SK-N-SH (cell line): ENCODE data around the gene SHROOM3.

Experiments used
- CTCF ChIP-seq: fragments of 200-600 bp; sonication (generic); IDR thresholded peaks from 2 replicates; pipeline ENCODE4 v1.6.1; 2017; ENCODE audit warnings: antibody characterized with exemption, mild to moderate bottlenecking, moderate library complexity
- ELF1 ChIP-seq: IDR thresholded peaks from 2 replicates; pipeline ENCODE4 v1.4.0; 2012
- EZH2phosphoT487 ChIP-seq: fragments of 200-600 bp; sonication (generic); IDR thresholded peaks from 2 replicates; pipeline ENCODE4 v1.6.1; 2017; ENCODE audit warnings: low read depth, mixed run types, mild to moderate bottlenecking, antibody characterized with exemption, moderate library complexity, borderline replicate concordance
- FOXM1 ChIP-seq: IDR thresholded peaks from 2 replicates; pipeline ENCODE4 v1.4.0; 2012; ENCODE audit warnings: low read depth, mild to moderate bottlenecking
- GATA2 ChIP-seq: sonication (generic); formaldehyde crosslinking; IDR thresholded peaks from 2 replicates; pipeline ENCODE4 v1.5.0; 2020; ENCODE audit warnings: mild to moderate bottlenecking, missing genetic modification reagents
- NFIC ChIP-seq: IDR thresholded peaks from 2 replicates; pipeline ENCODE4 v1.4.0; 2012; ENCODE audit warnings: borderline replicate concordance
- RAD21 ChIP-seq: IDR thresholded peaks from 2 replicates; pipeline ENCODE4 v1.6.1; 2012; ENCODE audit warnings: mild to moderate bottlenecking, low read length
- RFX5 ChIP-seq: IDR thresholded peaks from 2 replicates; pipeline ENCODE4 v1.6.1; 2012; ENCODE audit warnings: mild to moderate bottlenecking, improper control_type of control experiment, low read length
- SMC3 ChIP-seq: IDR thresholded peaks from 2 replicates; pipeline ENCODE4 v1.6.1; 2012; ENCODE audit warnings: low read depth, low read length, improper control_type of control experiment
- USF2 ChIP-seq: fragments of 150-350 bp; IDR thresholded peaks from 2 replicates; pipeline ENCODE4 v1.6.1; 2017; ENCODE audit warnings: antibody characterized with exemption, low read length, low read depth, borderline replicate concordance

GRCh38 chr4:76694056-76694455, 259.0 kb downstream of the SHROOM3 start:
- TF ChIP-seq CTCF (no peak), GATA2 (no peak), FOXM1 (no peak), NFIC (no peak), RAD21 (no peak), ELF1 (no peak), SMC3 (no peak), USF2 (no peak), RFX5 (no peak), EZH2phosphoT487 (no peak)
